Bone marrow (tissue), 2 donors: ENCODE measurements around the gene CCDC117.
A peak's percentile ranks its signal among the peaks of the same experiment; 100 is the strongest.

ENCODE experiments used
- DNase-seq, 2 donors: peaks; one replicate each; lab custom pipeline; 2025; lab: John Stamatoyannopoulos, UW

Gene CCDC117

GRCh38 chr22:28829358-28830181, 57.1 kb downstream of the CCDC117 start:
- peak; percentile 19 to 60 for DNase-seq

GRCh38 chr22:28830441-28830840, 57.9 kb downstream of the CCDC117 start:
- no peak for DNase-seq

- no peak for DNase-seq
These were observed 58.9 kb downstream of the CCDC117 start for GRCh38 chr22:28831140-28832072.

- no peak for DNase-seq
These were observed 60.2 kb downstream of the CCDC117 start for GRCh38 chr22:28832731-28833130.

- no peak for DNase-seq
These were observed 60.9 kb downstream of the CCDC117 start for GRCh38 chr22:28833276-28833923.

- no peak for DNase-seq
These were observed 63.2 kb downstream of the CCDC117 start for GRCh38 chr22:28835630-28836189.

GRCh38 chr22:28837640-28838039, 65.1 kb downstream of the CCDC117 start:
- no peak for DNase-seq
